Stimulated activated CD8-positive, alpha-beta memory T cell treated with anti-CD3 and anti-CD28 coated beads, Interleukin-15, amount 100 ng/mL, for 4 hours (primary cell): Measurements from ENCODE around the gene C16orf95.
"Not testable (repeated sequence)": the region's sequence is repeated elsewhere in the genome, so short reads cannot be mapped to it uniquely, and the experiment has no call there.

Experiments
- DNase-seq, 2 donors: peaks; one replicate each; pipeline ENCODE4 v3.0.0-alpha.2; 2020; ENCODE audit warnings: low read depth in 2 of 2

Gene C16orf95

GRCh38 chr16:87288753-87289362, 28.3 kb downstream of the C16orf95 start:
- no peak for DNase-seq

DNA sequence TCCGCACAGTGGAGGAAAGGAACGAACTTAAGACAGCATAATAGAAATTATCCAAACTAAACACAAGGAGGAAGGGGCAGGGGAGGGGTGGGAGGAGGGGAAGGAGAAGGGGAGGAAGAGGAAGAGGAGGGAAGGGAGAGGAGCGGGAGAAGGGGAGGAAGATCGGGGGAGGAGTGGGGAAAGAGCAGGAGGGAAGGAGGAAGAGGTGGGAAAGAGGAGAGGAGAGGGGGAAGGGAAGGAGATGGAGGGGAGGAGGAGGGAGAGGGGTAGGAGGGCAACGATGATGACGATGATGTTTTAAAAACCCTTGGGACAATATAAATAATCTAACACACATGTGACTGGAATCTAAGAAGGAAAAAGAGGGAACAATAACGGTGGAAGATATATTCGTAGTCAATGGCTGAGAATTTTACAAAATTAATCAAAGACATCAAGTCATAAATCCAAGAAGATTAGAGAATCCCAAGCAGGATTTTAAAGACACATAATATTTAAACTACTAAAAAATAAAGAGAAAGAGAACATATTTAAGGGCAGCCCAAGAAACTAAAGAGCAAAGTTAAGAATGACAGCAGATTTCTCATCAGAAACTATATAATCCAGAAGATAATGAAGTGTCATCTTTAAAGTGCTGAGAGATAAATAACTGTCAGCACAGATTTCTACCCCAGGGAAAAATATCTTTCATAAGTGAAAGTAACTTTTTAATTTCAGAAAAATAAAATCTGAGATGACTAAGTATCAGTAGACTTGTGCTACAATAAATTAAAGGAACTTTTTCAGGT, 30.2 kb downstream of the C16orf95 start:
- DNase-seq: no peak

DNA sequence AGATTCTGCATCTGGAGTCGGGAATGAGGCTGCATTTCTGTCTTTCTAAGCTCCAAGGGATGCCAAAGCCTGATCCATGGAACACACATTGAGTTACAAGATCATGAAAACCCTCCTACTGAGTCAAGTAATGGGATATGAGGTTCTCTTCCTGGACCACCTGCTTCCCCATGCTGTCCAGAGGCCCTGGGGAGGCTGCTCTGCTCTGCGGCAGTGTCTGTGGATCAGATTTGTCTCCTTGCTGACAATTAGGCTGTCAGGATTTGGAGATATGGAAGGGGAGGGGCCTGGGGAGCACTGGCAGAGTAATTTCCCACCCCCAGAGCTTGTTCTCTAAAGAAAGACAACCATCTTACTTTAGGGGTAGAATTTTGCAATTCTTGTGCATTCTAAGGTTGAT, 33.0 kb downstream of the C16orf95 start:
- DNase-seq: no peak

GRCh38 chr16:87279094-87279658, 38.0 kb downstream of the C16orf95 start:
- DNase-seq: no peak

GRCh38 chr16:87278191-87279093, 38.8 kb downstream of the C16orf95 start:
- DNase-seq: no peak

DNA sequence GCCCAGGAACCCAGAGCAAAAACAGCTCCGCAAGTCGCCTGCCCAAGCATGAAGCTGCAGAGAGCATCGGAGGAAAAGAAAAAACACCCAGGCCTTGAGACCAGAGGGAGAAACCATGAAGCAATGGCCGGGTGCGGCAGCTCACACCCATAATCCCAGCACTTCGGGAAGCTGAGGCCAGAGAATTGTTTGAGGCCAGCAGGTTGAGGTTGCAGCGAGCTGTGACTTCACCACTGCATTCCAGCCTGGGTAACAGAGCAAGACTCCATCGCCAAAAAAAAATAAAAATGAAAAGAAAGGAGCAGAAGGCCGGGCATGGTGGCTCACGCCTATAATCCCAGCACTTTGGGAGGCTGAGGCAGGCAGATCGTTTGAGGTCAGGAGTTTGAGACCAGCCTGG, 40.3 kb downstream of the C16orf95 start:
- no peak for DNase-seq

DNA sequence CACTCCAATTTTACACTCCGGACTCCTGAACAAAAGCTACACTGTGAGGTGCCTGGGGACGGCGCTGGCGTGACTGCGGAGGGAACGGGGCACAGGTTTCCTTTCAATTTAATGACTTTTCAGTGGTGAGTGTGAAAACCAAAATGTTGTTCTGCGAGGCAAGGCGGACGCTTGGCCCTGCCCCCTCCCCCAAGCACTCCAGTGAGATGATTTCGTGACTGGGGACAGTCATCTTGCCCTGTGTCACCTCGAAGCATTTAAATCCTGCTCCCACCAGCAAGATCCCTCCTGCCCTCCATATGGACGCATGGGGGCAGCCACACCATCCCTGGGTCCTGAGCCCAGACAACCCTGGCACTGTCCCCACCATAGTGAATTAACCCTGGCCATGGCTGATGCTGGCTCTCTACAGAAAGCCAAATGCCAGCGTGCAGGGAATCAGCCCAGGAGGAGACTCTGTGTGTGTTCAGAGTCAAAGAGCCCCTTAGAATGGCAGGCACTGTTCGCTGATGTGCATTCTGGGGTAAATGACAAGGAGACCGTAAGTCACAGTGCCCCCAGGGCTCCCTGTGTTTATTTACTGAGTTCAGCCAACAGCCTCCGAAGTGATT, 41.0 kb downstream of the C16orf95 start:
- no peak for DNase-seq

GRCh38 chr16:87274794-87275193, 42.4 kb downstream of the C16orf95 start:
- DNase-seq: no peak

- no peak for DNase-seq
Observed at GRCh38 chr16:87273471-87274030, 43.6 kb downstream of the C16orf95 start.

- no peak for DNase-seq
Observed at GRCh38 chr16:87271256-87271655, 45.9 kb downstream of the C16orf95 start.

DNA sequence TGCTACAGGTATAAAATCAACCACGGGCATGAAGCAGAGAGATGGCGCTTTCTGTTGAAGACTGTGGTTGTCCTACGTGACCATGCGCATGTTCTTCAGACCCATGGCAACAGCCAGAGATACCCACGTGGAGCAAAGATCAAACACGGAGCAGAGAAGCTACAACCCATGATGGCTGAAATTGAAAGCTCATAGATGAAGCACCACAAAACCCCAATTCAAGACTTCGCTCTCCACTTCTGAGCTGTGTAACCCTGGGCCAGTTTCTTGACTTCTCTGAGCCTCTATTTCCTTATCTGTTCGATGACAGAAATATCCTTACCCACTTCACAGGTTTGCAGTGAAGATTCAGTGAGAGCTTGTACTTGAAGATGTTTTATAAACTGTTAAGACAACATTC, 49.6 kb downstream of the C16orf95 start:
- DNase-seq: no peak

- no peak for DNase-seq
Observed at GRCh38 chr16:87266846-87267245, 50.3 kb downstream of the C16orf95 start.

GRCh38 chr16:87265261-87265660, 51.9 kb downstream of the C16orf95 start:
- no peak for DNase-seq

- no peak for DNase-seq
Observed at GRCh38 chr16:87264634-87265033, 52.6 kb downstream of the C16orf95 start.

DNA sequence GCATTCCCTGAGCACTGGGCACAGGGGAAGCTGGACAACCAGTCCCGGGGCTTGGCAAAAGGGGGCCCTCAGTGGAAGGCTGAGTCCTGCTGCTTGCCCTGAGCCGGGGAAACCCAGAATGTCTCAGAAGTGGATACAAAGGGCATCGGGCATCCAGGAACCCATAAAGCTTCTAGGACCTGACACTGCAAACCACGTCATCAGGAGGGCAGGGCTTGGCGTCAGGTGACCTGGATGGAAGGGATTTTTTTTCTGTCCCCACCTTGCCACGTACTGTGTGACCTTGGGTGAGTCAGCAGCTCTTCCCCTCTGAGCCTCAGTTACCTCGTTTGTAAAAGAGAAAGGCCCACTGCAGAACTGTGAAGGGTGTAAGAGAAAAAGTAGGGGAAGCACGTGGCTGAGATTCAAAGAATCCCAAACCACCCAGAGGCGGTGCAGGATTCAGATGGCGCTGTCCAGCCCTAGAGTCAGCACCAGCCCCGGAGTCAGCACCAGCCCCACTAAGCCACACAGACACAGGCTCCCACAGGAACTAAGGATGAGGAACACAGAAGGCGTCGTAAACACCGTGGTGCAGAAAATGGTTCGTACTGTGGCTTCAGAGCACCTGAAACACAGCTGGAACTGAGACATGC, 53.7 kb downstream of the C16orf95 start:
- DNase-seq: no peak

GRCh38 chr16:87259431-87259830, 57.8 kb downstream of the C16orf95 start:
- DNase-seq: no peak

DNA sequence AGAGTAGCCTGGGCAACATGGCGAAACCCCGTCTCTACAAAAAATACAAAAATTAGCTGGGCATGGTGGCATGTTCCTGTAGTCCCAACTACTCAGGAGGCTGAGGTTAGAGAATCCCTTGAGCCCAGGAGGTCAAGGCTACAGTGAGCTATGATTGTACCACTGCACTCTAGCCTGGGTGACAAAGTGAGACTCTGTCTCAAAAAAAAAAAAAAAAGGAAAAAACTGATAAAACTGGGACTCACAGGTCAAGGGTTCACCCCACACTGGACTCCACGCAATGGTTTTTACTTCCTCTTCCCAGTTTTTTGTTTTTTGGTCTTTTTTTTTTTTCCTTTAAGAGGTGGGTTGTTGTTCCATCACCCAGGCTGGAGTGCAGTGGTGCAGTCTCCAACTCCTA, 58.5 kb downstream of the C16orf95 start:
- DNase-seq: not testable (repeated sequence)

DNA sequence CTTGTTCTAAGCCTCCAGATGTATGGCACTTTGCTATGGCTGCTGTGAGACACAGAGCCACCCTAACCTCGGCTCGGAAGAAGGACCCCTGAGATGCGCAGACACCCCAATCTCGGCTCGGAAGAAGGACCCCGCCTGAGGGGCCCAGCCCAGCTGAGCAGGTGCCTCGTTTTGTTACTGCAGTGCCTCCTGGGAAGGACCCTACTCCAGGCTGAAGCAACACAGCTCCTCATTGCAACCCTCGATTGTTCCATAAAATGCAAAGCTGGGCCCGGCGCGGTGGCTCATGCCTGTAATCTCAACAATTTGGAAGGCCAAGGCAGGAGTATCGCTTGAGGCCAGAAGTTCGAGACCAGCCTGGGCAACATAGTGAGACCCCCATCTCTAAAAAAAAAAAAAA, 61.3 kb downstream of the C16orf95 start:
- no peak for DNase-seq

- DNase-seq: no peak
Observed at GRCh38 chr16:87254734-87255133, 62.5 kb downstream of the C16orf95 start.

DNA sequence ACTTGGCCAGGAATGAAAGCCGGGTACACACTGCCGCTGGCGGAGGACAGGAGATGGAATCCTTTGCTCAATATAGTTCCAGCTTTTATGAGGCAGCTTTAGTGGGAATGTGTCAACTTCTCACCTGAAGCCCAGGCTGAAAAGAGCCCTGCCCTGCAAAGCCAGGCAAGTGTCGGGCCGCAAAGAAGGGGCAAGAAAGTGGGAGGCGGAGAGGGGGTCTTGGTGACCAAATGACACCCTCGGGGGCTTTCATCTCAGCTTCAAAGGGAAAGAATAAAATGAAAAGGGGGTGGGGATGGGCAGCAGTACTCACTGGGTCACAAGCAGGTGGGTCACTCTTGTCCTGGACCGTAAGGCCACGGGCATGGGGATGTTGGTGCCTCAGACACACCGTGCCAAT, 62.9 kb downstream of the C16orf95 start:
- no peak for DNase-seq

DNA sequence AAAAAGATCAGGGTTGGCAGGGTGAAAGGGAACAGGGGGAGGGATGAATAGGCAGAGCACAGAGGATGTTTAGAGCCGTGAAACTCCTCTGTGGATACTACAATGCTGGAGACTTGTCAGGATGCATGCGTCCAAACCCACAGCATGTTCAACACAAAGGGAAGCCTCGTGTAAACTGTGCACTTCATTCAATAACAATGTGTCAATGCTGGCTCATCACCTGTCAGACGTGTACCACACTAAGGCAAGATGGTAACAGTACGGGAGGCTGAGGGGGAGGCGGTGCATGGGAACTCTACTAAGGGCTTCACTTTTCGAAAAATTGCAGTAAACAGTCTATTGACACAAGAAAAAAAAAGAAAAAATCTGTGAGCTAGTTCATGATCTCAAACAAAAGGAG, 63.7 kb downstream of the C16orf95 start:
- no peak for DNase-seq
